GM19025 (cell line): ENCODE data around the gene ERCC3.

Experiments
- ATAC-seq: cut with Tn5 transposase; IDR thresholded peaks from one replicate; pipeline ENCODE4 v1.9.1; 2021; ENCODE audit warnings: mild to moderate bottlenecking, low read depth, moderate library complexity; ENCODE audit not compliant: unreplicated experiment

Gene ERCC3

DNA sequence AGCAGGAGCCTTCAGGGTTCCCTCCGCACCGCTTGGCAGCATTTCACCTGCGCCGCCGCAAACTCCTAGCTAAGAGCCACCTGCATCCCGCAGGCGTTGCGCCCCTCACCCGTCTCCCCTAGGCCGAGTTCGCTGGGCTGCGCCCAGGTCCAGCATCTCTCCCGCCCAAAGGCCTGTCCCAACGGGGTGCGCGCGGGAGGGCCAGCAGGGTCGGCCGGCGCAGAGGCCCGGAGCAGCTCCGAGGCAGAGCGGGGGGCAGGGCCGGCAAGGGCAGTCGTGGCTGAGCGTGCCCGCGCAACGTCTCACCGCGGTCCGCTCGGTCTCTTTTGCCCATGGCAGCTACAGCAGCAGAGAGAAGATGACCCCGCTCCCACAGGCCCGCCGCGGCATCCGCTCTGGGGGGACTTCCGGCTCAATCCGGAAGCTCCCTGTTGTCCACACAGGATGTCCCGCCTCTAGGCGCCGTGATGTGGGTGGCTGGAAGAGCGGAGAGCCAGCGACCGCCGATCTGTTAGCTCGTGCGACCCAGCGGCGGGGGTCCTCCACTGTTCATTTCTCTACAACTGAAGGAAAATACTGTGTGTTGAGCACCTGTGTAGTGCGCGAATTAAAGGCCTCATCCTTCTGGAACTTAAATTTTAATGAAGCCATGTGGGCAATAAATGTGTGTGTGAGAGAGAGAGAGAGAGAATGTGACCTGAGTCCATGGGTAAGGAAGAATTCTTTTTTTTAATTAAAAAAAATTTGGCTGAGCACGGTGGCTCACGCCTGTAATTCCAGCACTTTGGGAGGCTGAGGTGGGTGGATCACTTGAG is at the start of gene ERCC3:
Gene ERCC3, minus strand, starts transcription at position 397 of the 815 bp plus-strand sequence. Its CDS starts 63 bp downstream, at position 334.
- ATAC-seq: peak; percentile 99

DNA sequence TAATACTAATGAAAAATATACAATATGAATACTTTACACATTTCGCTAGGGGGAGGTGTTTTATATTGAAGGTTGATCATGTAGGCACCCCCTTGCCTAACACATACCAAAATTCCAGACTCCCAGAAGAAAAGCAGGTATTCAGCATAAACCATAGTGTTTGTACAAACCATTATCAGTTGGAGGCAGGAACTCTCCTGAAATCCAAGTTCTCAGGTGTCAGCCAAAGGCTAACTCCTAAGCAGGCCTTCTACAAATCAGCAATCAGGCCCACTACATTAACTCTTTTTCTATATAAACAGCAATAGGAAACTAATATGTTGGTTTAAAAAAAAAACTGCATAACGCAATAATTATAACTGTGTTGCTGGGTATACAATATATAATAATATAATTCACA is 49.3 kb upstream of the ERCC3 start:
- ATAC-seq: no peak

DNA sequence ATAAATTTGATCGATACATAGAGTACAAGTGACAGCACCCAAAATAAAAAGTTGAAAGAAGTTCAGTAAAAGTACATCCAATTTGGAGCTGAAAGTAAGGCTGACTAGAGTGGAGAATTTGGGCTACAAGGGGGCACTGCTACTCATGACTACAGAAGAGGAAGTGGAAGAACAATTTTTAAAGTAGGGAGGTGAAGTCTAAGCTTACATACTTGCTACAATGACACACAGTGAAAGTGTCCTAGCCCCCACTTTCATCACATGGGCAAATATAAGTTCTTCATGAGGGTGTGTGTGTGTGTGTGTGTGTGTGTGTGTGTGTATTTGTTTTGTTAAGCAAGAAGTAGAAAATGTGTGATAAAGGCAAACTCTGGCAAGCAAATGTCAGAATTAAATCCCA is 48.2 kb upstream of the ERCC3 start:
- no peak for ATAC-seq

DNA sequence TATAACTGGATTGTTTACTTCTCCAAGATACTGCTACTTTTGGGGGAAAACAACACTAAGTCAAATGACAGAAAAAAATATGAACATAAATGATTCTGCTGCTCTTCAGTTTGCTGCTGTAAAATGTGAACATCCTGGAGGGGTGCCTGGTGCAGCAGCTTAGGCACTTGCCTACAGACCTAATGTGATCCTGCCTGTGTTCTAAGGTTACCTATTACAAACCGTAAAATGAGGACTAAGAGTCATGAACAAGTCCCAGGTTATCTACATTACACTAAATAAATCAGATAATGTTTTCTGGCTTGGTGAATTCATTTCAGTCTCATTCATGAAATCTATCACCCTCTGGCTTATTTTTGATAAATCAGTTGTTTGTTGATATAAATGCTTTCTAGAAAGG is 38.4 kb upstream of the ERCC3 start:
- no peak for ATAC-seq

DNA sequence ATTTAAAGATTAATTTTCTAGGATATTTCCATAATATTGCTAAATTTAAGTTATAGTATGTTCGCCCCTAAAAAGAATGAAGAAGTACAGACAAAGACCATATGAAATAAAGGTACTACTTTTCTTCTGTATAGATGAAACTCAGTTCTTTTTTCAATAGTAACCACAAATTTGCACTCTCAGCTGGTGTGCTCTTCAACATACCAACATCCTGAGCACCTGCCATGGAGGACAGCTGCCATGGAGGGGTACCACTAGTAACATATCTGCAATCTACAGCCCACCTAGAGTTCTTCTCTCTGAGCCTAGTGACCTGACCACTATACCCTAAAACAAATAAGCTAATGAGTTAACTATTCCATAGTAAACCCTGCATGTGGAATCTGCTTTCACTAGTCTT is 36.8 kb upstream of the ERCC3 start:
- ATAC-seq: no peak

DNA sequence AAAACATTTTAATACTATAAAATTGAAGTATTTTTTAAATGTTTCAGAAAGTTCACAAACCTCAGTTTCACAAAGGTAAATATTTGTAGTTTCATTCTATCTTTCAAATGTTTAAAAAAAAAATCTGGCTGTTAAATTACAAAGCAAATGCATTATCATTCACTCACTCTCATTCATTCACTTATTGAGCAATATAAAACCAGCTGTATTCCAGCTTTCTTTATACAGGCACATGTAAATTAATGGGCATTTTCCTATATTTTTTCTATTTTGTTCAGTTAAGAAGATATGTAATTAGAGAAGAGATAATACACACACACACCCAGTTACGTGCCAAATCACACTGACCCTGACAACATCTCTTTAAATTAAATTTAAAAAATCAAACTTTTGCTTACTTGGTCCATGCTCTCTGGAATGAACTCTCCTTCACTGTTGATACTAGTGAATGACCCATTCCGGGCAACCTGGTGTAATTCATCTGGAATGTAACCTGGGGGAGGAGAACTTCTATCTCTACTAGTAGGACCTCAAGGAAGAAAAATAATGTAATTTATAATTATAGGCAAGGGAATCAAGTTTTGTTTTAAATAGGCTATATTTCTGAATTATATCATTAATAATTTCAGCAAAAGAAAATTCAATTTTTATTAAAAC is 32.5 kb upstream of the ERCC3 start:
- no peak for ATAC-seq

DNA sequence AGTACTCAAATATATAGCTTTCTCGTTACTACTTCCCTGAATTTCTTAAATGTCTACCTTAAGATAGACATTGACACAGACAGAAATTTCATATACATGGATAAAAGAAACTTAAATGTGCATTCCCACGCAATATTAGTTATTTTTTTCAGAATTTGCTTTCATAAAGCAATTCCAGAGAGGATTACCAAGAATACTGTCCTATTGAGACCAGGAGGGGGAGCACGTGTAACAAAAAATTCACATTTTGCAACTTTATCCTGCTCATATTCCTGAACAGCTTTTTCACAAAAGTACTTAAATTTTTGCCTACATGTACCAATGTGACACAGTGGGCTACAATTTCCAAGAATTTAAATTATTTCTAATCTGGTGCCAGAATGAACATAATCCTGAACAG is 30.7 kb upstream of the ERCC3 start:
- no peak for ATAC-seq

DNA sequence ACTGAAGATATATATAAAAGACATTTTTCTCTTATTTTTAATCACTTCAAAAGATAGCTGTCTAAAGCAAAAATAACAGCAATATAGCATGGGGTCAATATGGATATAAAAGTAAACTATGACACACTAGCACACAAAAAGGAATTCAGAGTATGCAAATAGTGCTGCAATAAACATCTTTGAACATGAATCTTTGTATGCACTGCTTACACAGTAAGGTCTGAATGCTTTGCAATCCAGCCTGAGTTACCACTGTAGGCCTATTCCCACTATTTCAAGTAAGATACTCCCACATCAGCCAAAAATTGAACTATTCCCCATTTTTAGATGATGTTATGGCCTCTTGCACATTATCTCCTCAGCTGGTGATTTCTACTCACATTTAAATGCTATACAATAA is 27.4 kb upstream of the ERCC3 start:
- no peak for ATAC-seq

DNA sequence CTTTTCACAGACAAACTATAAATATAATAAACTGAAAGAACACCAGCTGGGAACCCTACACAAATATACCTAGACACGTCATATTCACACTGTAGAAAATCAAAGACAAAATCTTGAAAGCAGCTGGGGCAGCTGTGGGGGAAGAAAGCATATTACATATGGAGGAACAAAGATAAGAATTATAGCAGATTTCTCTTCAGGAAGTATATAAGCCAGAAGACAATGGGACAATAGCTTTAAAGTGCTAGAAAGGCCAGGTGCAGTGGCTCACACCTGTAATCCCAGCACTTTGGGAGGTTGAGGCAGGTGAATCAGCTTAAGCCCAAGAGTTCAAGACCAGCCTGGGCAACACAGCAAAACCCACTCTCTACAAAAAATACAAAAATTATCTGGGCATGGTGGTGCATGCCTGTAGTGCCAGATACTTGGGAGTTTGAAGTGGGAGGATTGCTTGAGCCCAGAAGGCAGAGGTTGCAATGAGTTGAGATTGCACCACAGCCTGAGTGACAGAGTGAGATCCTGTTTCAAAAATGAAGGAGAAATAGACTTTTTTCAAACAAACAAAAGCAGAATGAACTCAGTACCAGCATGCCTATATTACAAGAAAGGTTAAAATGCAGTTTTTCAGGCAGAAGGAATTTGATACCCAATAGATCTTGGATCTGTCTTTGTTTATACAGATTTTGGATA is 26.8 kb upstream of the ERCC3 start:
- no peak for ATAC-seq

DNA sequence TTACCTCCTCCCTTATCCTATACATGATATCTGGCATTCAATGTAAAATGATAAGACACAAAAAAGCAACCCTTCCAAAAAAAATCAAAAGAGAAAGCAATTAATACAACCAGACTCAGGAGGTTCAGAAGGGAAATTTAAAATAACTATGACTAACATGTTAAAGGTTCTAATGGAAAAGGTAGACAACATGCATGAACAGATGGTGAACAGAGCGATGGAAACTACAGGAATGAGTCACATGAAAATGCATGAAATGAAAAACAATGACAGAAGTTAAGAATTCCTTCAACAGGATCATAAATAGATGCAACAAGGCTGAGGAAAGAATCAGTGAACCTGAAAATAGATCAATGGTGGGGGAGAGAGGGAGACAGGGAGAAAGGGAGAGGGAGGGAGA is 26.1 kb upstream of the ERCC3 start:
- ATAC-seq: no peak

DNA sequence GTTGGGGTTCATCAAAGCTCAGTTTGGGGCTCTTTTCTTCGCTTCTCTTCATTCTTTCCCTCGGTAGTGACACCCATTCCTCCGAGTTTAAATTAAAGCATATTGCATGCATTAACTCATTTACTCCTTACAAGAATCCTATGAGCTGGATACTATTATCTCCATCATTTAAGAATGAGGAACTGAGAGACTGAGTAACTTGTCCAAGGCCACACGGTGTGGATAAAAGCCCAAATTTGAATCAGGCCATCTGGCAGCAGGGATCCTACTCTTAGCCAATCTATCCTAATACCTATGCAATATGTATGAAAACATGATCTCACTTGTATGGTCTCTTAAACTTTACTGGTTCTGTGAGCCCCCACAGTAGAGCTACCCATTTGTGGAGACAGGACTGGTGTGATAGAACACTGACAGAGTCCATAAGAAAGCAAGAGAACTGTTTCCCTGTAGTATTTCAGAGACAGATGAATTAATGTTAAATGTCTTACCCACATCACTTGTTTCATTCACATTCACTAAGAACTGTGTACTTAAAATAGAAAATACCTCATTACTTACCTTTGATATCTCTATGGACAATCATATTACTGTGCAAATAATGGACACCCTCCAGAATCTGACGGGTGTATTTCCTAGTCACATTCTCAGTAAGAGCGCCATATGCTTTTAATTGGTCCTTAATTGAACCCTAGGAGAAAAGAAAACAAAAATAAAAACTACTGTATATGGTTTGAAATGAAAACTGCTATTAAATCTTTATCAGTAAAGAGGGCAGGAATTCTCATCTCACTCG is 20.4 kb upstream of the ERCC3 start:
- ATAC-seq: no peak

DNA sequence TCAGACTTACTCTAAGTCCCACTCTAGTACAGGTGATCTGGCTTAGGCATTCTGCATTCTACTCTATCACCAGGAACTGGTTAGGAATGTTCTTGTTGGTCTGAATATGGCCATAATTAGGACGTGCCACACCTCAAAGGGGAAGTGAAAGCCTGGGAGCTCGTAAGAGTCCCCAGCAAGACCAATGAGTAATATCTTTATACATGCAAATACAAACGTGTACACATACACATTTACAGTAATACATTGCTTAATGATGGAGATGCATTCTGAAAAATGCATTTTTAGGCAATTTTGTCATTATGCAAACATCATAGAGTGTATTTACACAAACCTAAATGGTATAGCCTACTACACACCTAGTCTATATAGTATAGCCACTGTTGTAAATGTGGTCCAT is 19.5 kb upstream of the ERCC3 start:
- peak; percentile 94 for ATAC-seq

DNA sequence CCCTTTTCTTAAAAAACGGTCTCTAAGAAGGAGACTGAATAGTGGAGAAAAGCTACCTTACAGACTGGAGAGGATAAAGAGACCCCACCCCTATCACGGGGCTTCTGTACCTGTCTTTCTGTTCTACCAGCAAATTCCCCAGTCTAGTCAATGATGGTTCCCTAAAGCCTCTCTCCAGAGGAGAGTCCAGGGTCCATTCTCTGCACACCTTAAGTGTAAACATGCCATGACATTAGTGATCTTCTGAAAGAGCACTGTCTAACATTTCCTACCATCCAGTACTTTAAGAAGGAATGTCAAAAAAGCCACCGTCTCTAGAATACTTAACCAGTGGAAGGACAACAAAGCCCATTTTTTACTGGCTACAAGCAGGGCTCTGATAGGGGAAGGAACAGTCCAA is 17.0 kb upstream of the ERCC3 start:
- ATAC-seq: no peak

DNA sequence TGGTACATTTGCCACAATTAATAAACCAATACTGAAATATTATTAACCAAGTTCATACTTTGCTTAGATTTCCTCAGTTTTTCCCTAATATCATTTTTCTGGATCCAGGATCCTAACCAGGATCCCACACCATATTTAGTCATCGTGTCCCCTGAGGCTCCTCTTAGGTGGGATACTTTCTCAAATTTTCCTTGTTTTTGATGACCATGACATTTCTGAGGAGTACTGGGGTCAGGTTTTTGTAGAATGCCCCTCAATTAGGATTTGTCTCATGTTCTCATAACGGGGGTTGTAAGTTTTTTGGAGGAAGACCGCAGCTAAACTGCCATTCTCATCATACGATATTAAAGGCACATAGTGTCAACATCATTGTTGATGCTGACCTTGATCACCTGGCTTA is 15.5 kb upstream of the ERCC3 start:
- ATAC-seq: no peak

DNA sequence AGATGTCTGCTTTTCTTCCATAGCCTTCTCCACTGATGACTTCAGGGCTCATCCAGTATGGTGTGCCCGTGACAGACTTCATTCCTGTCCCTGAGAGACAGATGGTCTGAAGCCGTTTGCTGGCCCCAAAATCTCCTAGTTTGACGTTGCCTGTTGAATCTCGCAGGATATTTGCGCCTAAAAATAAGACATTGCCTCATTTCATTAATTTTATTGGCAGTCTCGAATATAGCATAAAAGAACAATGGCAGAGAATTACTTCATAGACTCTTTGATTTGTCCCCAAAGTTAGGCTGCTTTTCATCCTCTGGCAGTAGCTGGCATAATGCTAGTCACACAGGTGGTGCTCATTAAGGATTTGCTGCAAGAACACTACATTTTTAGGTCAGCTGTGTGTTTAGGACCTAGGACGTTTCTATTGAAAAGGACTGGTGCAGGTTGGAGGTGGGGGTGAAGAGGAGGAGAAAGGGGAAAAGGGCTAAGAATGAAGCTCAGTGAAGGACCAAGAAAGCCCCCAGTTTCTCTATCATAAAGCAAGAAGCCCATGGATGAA is 14.7 kb upstream of the ERCC3 start:
- ATAC-seq: no peak

DNA sequence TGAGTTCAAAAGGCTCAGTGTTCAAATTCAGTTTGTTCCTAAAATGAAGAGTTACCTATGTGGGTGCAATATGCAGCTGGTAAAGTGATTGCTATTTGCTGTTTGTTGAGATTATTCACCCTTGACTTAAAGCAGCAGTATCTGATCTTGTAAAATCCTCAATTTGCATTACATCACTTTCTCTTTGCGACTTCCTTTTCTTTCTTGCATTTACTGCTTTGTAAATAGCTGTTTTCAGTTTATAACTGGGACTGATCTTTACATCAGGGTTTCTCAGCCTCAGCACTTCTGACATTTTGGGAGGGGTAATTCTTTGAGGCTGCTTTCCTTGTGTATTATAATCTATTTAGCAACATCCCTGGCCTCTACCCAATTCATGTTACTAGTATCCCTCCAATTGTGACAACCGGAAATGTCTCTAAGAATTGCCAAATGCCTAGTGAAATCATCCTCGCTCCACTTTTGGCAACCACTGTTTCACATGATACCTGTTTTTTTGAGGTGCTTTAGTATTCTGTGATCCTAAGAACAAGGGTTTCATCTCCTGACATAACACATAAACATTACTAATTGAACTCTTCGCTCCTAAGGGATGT is 12.1 kb upstream of the ERCC3 start:
- no peak for ATAC-seq

DNA sequence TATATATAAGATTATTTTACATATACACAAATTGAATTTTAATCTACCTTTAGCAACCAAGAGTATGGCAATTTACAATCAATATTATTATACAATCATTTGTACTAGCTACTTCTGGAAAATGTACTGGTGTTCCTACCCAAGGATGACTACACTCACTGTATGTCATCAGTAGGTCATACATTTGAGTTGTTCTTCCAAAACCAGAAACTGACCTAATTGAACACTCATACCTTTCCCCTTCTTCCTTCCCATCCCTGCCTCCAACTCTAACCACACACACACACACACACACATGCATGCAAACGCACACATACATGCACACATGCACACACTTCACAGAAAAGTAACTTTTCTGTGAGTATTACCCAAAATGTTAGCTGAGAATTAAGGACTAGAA is 8.2 kb upstream of the ERCC3 start:
- ATAC-seq: no peak

DNA sequence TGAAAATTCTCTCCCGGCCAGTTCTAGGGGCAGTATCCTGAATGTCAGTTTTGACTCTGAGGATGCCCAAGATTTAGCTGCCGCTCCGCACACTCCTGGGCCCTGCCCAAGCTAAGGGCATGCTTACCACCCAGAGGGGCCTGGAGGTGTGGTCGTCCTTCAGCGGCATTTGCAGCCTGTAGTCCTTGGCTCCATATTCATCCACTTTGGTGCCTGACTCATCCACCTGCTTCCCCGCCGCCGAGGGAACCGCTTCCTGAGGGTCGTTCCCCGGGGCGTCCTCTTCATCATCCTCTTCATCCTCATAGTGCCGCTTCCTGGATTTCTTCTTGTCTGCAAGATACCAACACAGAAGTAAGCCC is 577 bp downstream of the ERCC3 start:
- no peak for ATAC-seq

DNA sequence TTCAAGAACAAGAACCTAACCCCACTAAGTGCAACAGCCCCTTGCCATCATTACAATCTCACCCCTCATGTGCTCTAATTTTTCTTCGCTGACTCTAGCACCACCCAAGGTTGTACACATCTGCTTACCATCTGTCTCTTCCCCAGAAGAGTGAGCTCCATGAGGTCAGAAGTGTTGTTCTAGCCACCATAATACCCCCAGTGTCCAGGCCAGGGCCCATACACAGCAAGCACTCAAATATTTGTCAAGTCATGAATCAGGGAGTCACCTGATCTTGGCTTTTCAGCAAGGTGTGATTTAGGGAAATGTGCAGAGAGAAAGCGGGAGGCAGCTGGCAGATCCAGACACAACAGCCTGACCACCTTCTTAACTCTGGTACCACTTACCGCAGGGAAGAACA is 5.7 kb downstream of the ERCC3 start:
- ATAC-seq: no peak

DNA sequence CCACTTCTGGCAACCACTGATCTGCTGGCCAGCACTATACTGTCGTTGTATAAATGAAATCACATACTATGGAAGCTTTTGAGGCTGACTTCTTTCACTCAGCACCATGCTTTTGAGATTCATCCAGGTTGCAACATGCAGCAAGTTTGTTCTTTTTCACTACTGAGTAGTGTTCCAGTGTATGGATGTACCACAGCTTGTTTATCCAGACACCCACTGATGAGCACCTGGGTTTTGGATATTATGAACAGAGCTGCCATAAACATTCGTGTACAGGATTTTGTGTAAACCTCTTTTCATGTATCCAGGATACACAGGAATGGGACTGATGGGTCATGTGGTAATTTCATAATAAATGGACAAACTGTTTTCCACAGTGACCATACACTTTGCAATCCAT is 10.7 kb downstream of the ERCC3 start:
- ATAC-seq: no peak
